GM12878 (cell line): Measurements from ENCODE around the gene ZNF764. TPM values are rescaled to one million over a fixed set of nuclear protein-coding genes. Genes with fewer than 3 reads are reported as not detected.

Source experiments
- ATAC-seq: fragments of 200-7000 bp; cut with Tn5 transposase; 3 replicates; pipeline ENCODE4 v1.9.1; 2020; ENCODE audit warnings: mild to moderate bottlenecking, moderate library complexity
- BruUV-seq: library from RNA; stranded (reverse); fragments of 400-500 nt; replicated peaks from 2 replicates; lab custom pipeline; 2021; lab: Mats Ljungman, UMichigan
- CTCF ChIA-PET: fragments of 300-600 bp; sonication (Branson Sonifier 250); formaldehyde crosslinking; extraction: SDS; loops from one replicate; lab custom pipeline; 2021; ENCODE audit warnings: inconsistent platforms; lab: Yijun Ruan, JAX
- POLR2A ChIA-PET: fragments of 350-600 bp; formaldehyde crosslinking; extraction: SDS; loops from one replicate; lab custom pipeline; 2021; ENCODE audit warnings: inconsistent platforms; lab: Charles Lee
- RAD21 ChIA-PET: fragments of 300-600 bp; sonication (Branson Sonifier 250); formaldehyde crosslinking; loops from one replicate; lab custom pipeline; 2023; ENCODE audit warnings: antibody characterized with exemption; ENCODE audit not compliant: unreplicated experiment; lab: Charles Lee
- SMC1A ChIA-PET: fragments of 300-600 bp; sonication (Branson Sonifier 250); formaldehyde crosslinking; loops from one replicate; lab custom pipeline; 2023; ENCODE audit not compliant: unreplicated experiment, uncharacterized antibody; lab: Charles Lee
- DNase-seq: peaks from one replicate; pipeline ENCODE4 v3.0.0-alpha.2; 2011; ENCODE audit warnings: low read depth, low spot score
- FAIRE-seq: peaks from 3 replicates; lab custom pipeline; 2011; peaks lifted over from hg19 to GRCh38; lab: Jason Lieb, UNC
- H2AFZ ChIP-seq: 2 replicates; pipeline ENCODE4 v1.6.0; 2011; ENCODE audit warnings: low read depth, low read length, control low read depth; ENCODE audit not compliant: control insufficient read depth
- H3K27ac ChIP-seq: 2 replicates; pipeline ENCODE4 v1.5.1; 2011; ENCODE audit warnings: control low read depth; ENCODE audit not compliant: control insufficient read depth, insufficient read depth
- H3K27me3 ChIP-seq, 2 experiments: replicated peaks in 1 of 2; 2 replicates each; pipeline versions ENCODE4 v1.6.0 to v1.6.1; 2011; ENCODE audit warnings: low read length in 1 of 2; ENCODE audit not compliant: control insufficient read depth in 2 of 2, insufficient read depth in 2 of 2
- H3K36me3 ChIP-seq, 2 experiments: 2 replicates each; pipeline ENCODE4 v1.5.1; 2011; ENCODE audit warnings: low read length in 1 of 2; ENCODE audit not compliant: control insufficient read depth in 2 of 2, insufficient read depth in 2 of 2
- H3K4me1 ChIP-seq: 2 replicates; pipeline ENCODE4 v1.6.1; 2011; ENCODE audit warnings: mild to moderate bottlenecking, low read length, moderate library complexity, mixed read lengths; ENCODE audit not compliant: control insufficient read depth, insufficient read depth
- H3K4me2 ChIP-seq: 2 replicates; pipeline ENCODE4 v1.6.0; 2011; ENCODE audit warnings: control low read depth; ENCODE audit not compliant: control insufficient read depth, insufficient read depth
- H3K4me3 ChIP-seq: fragments of 200-600 bp; sonication (generic); 2 replicates; pipeline ENCODE4 v1.5.1; 2016
- H3K79me2 ChIP-seq: 2 replicates; pipeline ENCODE4 v1.6.0; 2011; ENCODE audit warnings: low read length; ENCODE audit not compliant: control insufficient read depth, insufficient read depth
- H3K9ac ChIP-seq: 2 replicates; pipeline ENCODE4 v1.8.0; 2011; ENCODE audit warnings: low read length, control low read depth, mixed read lengths; ENCODE audit not compliant: control insufficient read depth, insufficient read depth
- H3K9me3 ChIP-seq: replicated peaks from 3 replicates; pipeline ENCODE4 v1.5.1; 2011; ENCODE audit warnings: mild to moderate bottlenecking, low read length; ENCODE audit not compliant: control insufficient read depth, insufficient read depth
- H4K20me1 ChIP-seq: 2 replicates; pipeline ENCODE4 v1.6.0; 2011; ENCODE audit not compliant: control insufficient read depth, insufficient read depth
- ATF7 ChIP-seq: fragments of 450-650 bp; IDR thresholded peaks from 2 replicates; pipeline ENCODE4 v1.6.1; 2016; ENCODE audit warnings: low read depth, mild to moderate bottlenecking
- CHD2 ChIP-seq: IDR thresholded peaks from 2 replicates; pipeline ENCODE4 v1.6.1; 2011; ENCODE audit warnings: low read depth, low read length, improper control_type of control experiment, borderline replicate concordance
- IKZF2 ChIP-seq, 2 experiments: fragments of 450-650 bp; IDR thresholded peaks; 2 replicates each; pipeline ENCODE4 v1.6.1; 2017; ENCODE audit warnings: mild to moderate bottlenecking in 2 of 2, moderate library complexity in 2 of 2
- MAX ChIP-seq: IDR thresholded peaks from 2 replicates; pipeline ENCODE4 v1.6.1; 2012; ENCODE audit warnings: low read depth, low read length, improper control_type of control experiment
- MTA3 ChIP-seq: IDR thresholded peaks from 2 replicates; pipeline ENCODE4 v1.6.1; 2012; ENCODE audit warnings: low read length, inconsistent platforms, borderline replicate concordance
- PKNOX1 ChIP-seq: fragments of 450-650 bp; IDR thresholded peaks from 2 replicates; pipeline ENCODE4 v1.6.1; 2016; ENCODE audit warnings: mild to moderate bottlenecking
- PRDM15 ChIP-seq: fragments of 450-650 bp; formaldehyde crosslinking; IDR thresholded peaks from 2 replicates; pipeline ENCODE4 v1.4.0; 2020; ENCODE audit warnings: mild to moderate bottlenecking, moderate library complexity
- RAD51 ChIP-seq: fragments of 450-650 bp; IDR thresholded peaks from 2 replicates; pipeline ENCODE4 v1.6.1; 2016; ENCODE audit warnings: moderate library complexity, mild to moderate bottlenecking, inconsistent platforms
- SPI1 ChIP-seq: IDR thresholded peaks from 2 replicates; pipeline ENCODE4 v1.6.1; 2011; ENCODE audit warnings: low read depth, mild to moderate bottlenecking, low read length, moderate library complexity, borderline replicate concordance; ENCODE audit not compliant: insufficient read depth
- SREBF2 ChIP-seq: IDR thresholded peaks from 2 replicates; pipeline ENCODE4 v1.6.1; 2012; ENCODE audit warnings: mild to moderate bottlenecking, low read length
- SUZ12 ChIP-seq: fragments of 200-600 bp; sonication (generic); IDR thresholded peaks from one replicate; pipeline ENCODE4 v1.6.1; 2018; ENCODE audit warnings: antibody characterized with exemption, mild to moderate bottlenecking; ENCODE audit not compliant: unreplicated experiment
- YY1 ChIP-seq: IDR thresholded peaks from 2 replicates; pipeline ENCODE4 v1.6.1; 2011; ENCODE audit warnings: low read depth, mild to moderate bottlenecking, low read length
- WGBS: methylation state at CpG from one replicate; pipeline ENCODE4 v1.1.6; 2016; ENCODE audit warnings: low lambda C conversion rate; ENCODE audit not compliant: insufficient replicate concordance, insufficient coverage; ENCODE audit errors: missing lambda C conversion rate; 5-methylcytosine and 5-hydroxymethylcytosine counted together
- in situ Hi-C: fragments of 300-500 bp; cut with MboI; formaldehyde crosslinking; loops from 9 replicates; pipeline ENCODE4 v1.14.3; 2018; ENCODE audit warnings: mixed read lengths
- intact Hi-C: fragments of 100-400 bp; cut with micrococcal nuclease; formaldehyde crosslinking; loops from one replicate; pipeline ENCODE4 v1.14.2; 2022; ENCODE audit not compliant: unreplicated experiment
- polyA plus RNA-seq, 11 experiments: library from polyadenylated mRNA; depleted of rRNA in 4 of 11; unstranded in 6 of 11; stranded (reverse) in 5 of 11; fragments of >200 nt; fragmentation: Nextera tagmentation in 4 of 11; fragmentation: Illumina TruSeq in 1 of 11; extraction: Ambion mirVana in 4 of 11; extraction: Trizol in 1 of 11; gene quantifications; 1 replicate in 1 of 11; 2 replicates in 10 of 11; pipeline versions ENCODE4 v1.2.1 to v1.2.3, GENCODE V29; 2011 to 2016; ENCODE audit warnings: inconsistent platforms in 2 of 11, missing spikeins in 2 of 11, low read depth in 1 of 11
- total RNA-seq, 4 experiments: library from RNA; depleted of rRNA in 3 of 4; stranded (reverse); fragments of >200 nt in 3 of 4; fragmentation: Illumina TruSeq in 1 of 4; extraction: Trizol in 1 of 4; gene quantifications; 2 replicates each; pipeline versions ENCODE4 v1.2.1 to v1.2.3, GENCODE V29; 2013 to 2021

ZNF764 gene
- total and polyA plus RNA-seq, 10 of the 15 experiments (the other 5 are each of a cell fraction or from before 2014, with no cell fraction given) = 0.61 to 11.9 (median 3.8) TPM

- Histone ChIP-seq H3K9me3 (no peaks in the 10 kb centered on the region), H3K79me2 (peaks cover 27% of the 10 kb centered on the region), H3K4me2 (no peak overlapping the region), H3K27ac (no peak overlapping the region)
- POLR2A ChIA-PET = interaction anchor here (1.0 to 1.5 kb wide), 2 partner anchors 11 to 146 kb away, joined by 4 to 5 read pairs; partner anchors contain the start of gene ZNF688
- FAIRE-seq (no peak), DNase-seq (no peak), ATAC-seq (no peak)
- in situ Hi-C loops = no loop called here
- no TSS peak for BruUV-seq
- TF ChIP-seq YY1 (no peak), MTA3 (no peak), PKNOX1 (no peak), ATF7 (no peak), MAX (no peak), SUZ12 (no peak), SPI1 (no peak), IKZF2 (IDR thresholded peaks at IDR 0.05) (no peak), RAD51 (no peak), PRDM15 (CRISPR knock-in tag) (no peak), SREBF2 (no peak), CHD2 (no peak)
- TF ChIP-seq, all 136 proteins: peak for 0
- intact Hi-C loops = no loop called here
- Histone ChIP-seq H3K27me3 (no peaks in the 10 kb centered on the region), H3K9ac (no peak overlapping the region), H4K20me1 (no peaks in the 10 kb centered on the region), H2AFZ (no peak overlapping the region), H3K4me1 (peaks cover 3% of the 10 kb centered on the region; the same call in 1 of the 2 replicates), H3K4me3 (no peak overlapping the region), H3K36me3 (peaks cover 3 to 9% of the 10 kb centered on the region in 2 experiments; a peak in 3 of 4 replicates)
- WGBS = 98% methylated on average over 45 of the region's 48 CpGs
- ChIA-PET RAD21 (no interaction called here), SMC1A (interaction anchor here (1.8 kb wide), 1 partner anchor 11 kb away, joined by 4 read pairs; the partner anchor contains the start of gene ZNF688), CTCF (no interaction called here)
Measured at GRCh38 chr16:30582611-30583340, 24.6 kb upstream of the ZNF764 start.
